22Rv1 (cell line): Measurements from ENCODE around the gene SRXN1.

Experiments used
- H3K27ac ChIP-seq: fragments of 450-650 bp; 2 replicates; pipeline ENCODE4 v1.5.1; 2017
- CTCF ChIP-seq: fragments of 450-650 bp; IDR thresholded peaks from 2 replicates; pipeline ENCODE4 v1.5.1; 2017; ENCODE audit warnings: mild to moderate bottlenecking
- ZFX ChIP-seq: fragments of 450-650 bp; IDR thresholded peaks from 2 replicates; pipeline ENCODE4 v1.6.1; 2017; ENCODE audit warnings: antibody characterized with exemption, borderline replicate concordance

The SRXN1 gene

GRCh38 chr20:620246-620645 is 32.8 kb downstream of the SRXN1 start:
- no peak for TF ChIP-seq ZFX
- TF ChIP-seq CTCF, result no peak
- H3K27ac ChIP-seq, result no peak overlapping the region

- TF ChIP-seq ZFX, result no peak
- TF ChIP-seq CTCF, result no peak
- no peak overlapping the region for H3K27ac ChIP-seq
These were observed 34.0 kb downstream of the SRXN1 start for GRCh38 chr20:618980-619379.

DNA sequence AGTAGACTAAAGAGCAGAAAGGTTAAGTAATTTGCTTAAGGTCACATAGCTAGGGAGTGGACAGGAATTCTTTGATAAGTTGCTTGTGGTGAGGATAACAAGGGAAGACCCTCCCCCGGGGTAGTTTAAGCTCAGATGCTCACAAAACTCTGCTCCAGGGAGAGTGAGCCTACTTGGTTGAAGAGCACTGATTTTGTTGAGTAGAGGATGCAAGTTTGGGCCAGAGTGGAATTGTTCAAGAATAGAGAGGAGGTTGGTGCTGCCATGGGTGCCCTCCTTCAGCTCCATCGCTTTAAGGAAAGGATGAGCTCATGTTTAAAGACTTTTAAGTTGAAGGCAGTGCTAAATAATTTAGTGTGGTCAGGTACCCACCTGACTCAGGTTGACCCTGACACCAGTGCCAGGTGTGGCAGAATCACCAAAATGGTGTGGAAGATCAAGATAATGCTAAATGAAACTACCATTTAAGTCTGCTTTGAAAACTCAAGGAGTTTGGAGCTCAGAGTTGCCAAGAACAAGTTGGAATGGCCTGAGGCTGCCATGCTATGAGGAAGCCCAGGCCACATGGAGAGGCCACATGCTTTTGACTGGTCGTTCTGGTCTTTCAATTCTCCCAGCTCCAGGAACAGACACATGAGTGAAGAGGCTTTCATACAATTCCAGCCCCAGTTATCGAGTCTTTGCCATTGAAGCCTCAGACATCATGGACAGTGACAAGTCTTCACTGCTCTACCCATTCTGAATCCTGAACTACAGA is 34.9 kb downstream of the SRXN1 start:
- no peak overlapping the region for H3K27ac ChIP-seq
- TF ChIP-seq CTCF (no peak), ZFX (no peak)

- no peak for TF ChIP-seq ZFX
- TF ChIP-seq CTCF, result no peak
- no peak overlapping the region for H3K27ac ChIP-seq
These were observed 37.5 kb downstream of the SRXN1 start for GRCh38 chr20:615514-615913.

DNA sequence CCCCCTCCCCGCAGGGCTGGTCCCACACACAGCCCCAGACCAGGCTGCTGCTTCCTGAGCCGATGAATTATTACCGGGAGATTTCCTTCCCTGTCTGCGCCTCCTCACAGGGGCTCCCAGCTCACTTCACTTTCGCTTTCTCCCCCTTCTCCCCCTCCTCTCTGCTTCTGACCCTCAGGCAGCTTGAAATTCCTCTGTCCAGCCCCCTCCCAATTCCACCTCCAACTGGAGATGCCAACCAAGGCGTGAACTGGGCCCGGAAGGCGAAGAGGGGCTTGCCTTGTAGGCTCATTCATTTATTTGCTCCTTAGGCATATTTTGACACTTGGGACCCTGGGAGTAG is 41.2 kb downstream of the SRXN1 start:
- TF ChIP-seq CTCF (no peak), ZFX (no peak)
- H3K27ac ChIP-seq, result no peak overlapping the region

DNA sequence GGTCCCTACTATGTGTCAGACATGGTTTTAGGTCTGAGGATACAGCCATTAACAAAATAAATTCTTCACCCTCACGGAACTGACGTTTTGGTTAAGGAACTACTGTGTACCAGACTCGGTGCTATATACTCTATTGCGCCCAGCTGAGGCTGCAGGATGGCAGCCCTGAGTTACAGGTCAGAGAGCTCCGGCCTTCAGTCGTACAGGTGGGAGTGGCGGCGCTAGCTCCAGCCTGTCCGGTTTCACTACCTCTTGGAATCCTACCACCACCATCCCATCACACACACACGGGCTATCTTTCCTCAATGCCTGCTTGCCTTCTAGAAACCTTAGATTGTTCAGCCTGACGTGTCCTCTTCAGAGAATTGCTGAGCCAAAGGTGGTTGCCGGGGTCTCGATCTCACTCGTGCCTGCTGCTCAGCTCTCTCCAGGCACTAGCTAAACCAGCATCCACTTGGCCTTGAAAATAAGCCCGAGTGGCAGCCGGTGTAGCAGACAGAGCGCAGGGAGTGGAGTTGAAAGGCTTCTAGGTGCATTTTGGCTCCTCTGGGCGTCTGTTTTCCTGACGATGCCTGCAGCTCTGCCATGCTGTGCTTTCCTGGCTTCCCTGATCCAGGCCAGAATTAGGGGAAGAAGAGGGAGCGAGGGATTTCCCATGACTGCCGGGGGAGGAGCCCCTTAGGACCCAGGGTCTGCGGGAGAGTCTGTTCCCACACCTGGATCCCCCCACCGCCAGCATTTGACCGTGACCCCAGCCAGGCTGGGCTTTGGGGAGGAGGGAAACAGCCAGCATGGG is 41.8 kb downstream of the SRXN1 start:
- no peak for TF ChIP-seq ZFX
- TF ChIP-seq CTCF, result no peak
- H3K27ac ChIP-seq, result no peak overlapping the region
